Measurements from ENCODE around the gene SIPA1L3.

The SIPA1L3 gene

DNA sequence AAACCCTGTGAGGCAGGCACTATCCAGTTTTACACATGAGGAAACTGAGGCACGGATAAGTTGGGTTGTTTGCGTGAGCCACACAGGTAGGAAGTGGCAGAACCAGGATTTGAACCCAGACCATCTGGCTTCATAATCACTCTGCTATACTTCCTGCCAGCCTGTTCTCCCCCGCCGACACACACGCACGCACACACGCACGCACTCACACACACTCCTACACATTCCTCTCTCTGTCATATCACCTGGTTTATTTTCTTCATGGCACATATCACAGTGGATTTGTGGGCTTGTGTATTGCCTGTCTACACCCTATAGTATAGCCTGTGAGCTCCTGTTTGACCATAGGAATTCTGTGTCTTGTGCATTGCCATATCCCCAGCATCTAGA is 140.0 kb downstream of the SIPA1L3 start:
- TF ChIP-seq EZH2phosphoT487 (conservative IDR thresholded peaks at IDR 0.05; ENCODE audit: low read length) (no peak), CTCF (IDR thresholded peaks at IDR 0.05; ENCODE audit: insufficient read depth, low read length, poor library complexity, severe bottlenecking) (no peak)
- Histone ChIP-seq H3F3A (ENCODE audit: insufficient read depth) (peaks cover 49% of the 10 kb centered on the region), H3K36me3 (ENCODE audit: low read length) (0 out of 2 replicates have a peak, but pooled peaks cover 2% of the 10 kb centered on the region), H3K4me2 (ENCODE audit: low read depth, low read length, poor library complexity, severe bottlenecking) (peak overlapping the region; percentile 55), H3K9ac (ENCODE audit: low read length) (peak overlapping the region; percentile 51), H3K9me3 (ENCODE audit: insufficient read depth, low read length) (no peaks in the 10 kb centered on the region), H2AFZ (ENCODE audit: low read depth, low read length, severe bottlenecking) (no peak overlapping the region), H3K79me2 (ENCODE audit: insufficient read depth, low read length) (peaks cover 68% of the 10 kb centered on the region), H3K27ac (ENCODE audit: low read depth, low read length) (peak overlapping the region; percentile 96), H3K27me3 (ENCODE audit: low read length) (no peaks in the 10 kb centered on the region), H3K4me3 (ENCODE audit: insufficient read depth, low read length, poor library complexity, severe bottlenecking) (no peak overlapping the region), H3K9me2 (replicated peaks; ENCODE audit: insufficient read depth, low read length) (no peaks in the 10 kb centered on the region), H4K20me1 (ENCODE audit: low read depth, low read length) (no peaks in the 10 kb centered on the region)

DNA sequence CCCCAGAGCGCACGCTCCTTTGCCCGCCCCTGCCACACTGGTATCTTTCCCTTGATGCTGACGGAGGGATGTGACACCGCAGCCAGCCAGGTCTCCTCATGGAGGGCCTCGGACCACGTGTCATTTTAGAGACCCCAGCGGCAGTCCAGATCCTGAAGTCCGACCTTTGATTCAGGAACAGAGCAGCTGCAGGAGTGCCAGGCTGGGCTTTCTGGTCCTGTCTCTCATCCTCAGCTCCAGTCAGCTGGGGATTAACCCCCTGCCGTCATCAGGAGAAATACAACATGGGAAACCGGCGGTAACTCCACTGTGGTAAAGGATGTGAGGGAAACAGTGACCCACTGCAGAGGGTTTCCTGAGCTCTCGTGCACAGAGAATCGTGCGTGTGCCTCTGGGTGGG is 140.6 kb downstream of the SIPA1L3 start:
- Histone ChIP-seq H3K9me3 (ENCODE audit: insufficient read depth, low read length) (no peaks in the 10 kb centered on the region), H3K27me3 (ENCODE audit: low read length) (no peaks in the 10 kb centered on the region), H3K4me2 (ENCODE audit: low read depth, low read length, poor library complexity, severe bottlenecking) (peak overlapping the region; percentile 55), H3K9ac (ENCODE audit: low read length) (peak overlapping the region; percentile 51), H3K27ac (ENCODE audit: low read depth, low read length) (peak overlapping the region; percentile 96), H3K9me2 (replicated peaks; ENCODE audit: insufficient read depth, low read length) (no peaks in the 10 kb centered on the region), H3K79me2 (ENCODE audit: insufficient read depth, low read length) (peaks cover 68% of the 10 kb centered on the region), H3K36me3 (ENCODE audit: low read length) (no peaks in the 10 kb centered on the region), H3F3A (ENCODE audit: insufficient read depth) (peaks cover 49% of the 10 kb centered on the region), H2AFZ (ENCODE audit: low read depth, low read length, severe bottlenecking) (no peak overlapping the region), H3K4me3 (ENCODE audit: insufficient read depth, low read length, poor library complexity, severe bottlenecking) (no peak overlapping the region), H4K20me1 (ENCODE audit: low read depth, low read length) (no peaks in the 10 kb centered on the region)
- TF ChIP-seq CTCF (IDR thresholded peaks at IDR 0.05; ENCODE audit: insufficient read depth, low read length, poor library complexity, severe bottlenecking) (no peak), EZH2phosphoT487 (conservative IDR thresholded peaks at IDR 0.05; ENCODE audit: low read length) (no peak)

GRCh38 chr19:38049105-38049649 is 142.2 kb downstream of the SIPA1L3 start:
- H3K79me2 ChIP-seq (ENCODE audit: insufficient read depth, low read length): peaks cover 65% of the 10 kb centered on the region
- H3K27me3 ChIP-seq (ENCODE audit: low read length): no peaks in the 10 kb centered on the region
- no peaks in the 10 kb centered on the region for H3K9me3 ChIP-seq (ENCODE audit: insufficient read depth, low read length)
- H3K9me2 ChIP-seq (replicated peaks; ENCODE audit: insufficient read depth, low read length): no peaks in the 10 kb centered on the region
- no peak for TF ChIP-seq CTCF (IDR thresholded peaks at IDR 0.05; ENCODE audit: insufficient read depth, low read length, poor library complexity, severe bottlenecking)
- TF ChIP-seq EZH2phosphoT487 (conservative IDR thresholded peaks at IDR 0.05; ENCODE audit: low read length): no peak
- H3K4me3 ChIP-seq (ENCODE audit: insufficient read depth, low read length, poor library complexity, severe bottlenecking): no peak overlapping the region
- no peaks in the 10 kb centered on the region for H4K20me1 ChIP-seq (ENCODE audit: low read depth, low read length)
- H3F3A ChIP-seq (ENCODE audit: insufficient read depth): peaks cover 49% of the 10 kb centered on the region
- H3K4me2 ChIP-seq (ENCODE audit: low read depth, low read length, poor library complexity, severe bottlenecking): peak overlapping the region; percentile 55
- no peaks in the 10 kb centered on the region for H3K36me3 ChIP-seq (ENCODE audit: low read length)
- peak overlapping the region; percentile 31 for H3K9ac ChIP-seq (ENCODE audit: low read length)
- H2AFZ ChIP-seq (ENCODE audit: low read depth, low read length, severe bottlenecking): no peak overlapping the region
- H3K27ac ChIP-seq (ENCODE audit: low read depth, low read length): peak overlapping the region; percentile 96

Data from SU-DHL-6 (cell line).